Effector memory CD4-positive, alpha-beta T cell (primary cell): ENCODE results near the gene C1orf52.

ENCODE experiments used
- DNase-seq, 3 donors: peaks; one replicate each; pipeline ENCODE4 v3.0.0-alpha.2; 2020
- H3K27ac ChIP-seq: 2 replicates; pipeline ENCODE4 v1.7.0; 2013; ENCODE audit warnings: mild to moderate bottlenecking, low read length, moderate library complexity; ENCODE audit not compliant: insufficient read depth, poor library complexity, severe bottlenecking
- H3K27me3 ChIP-seq: replicated peaks from 2 replicates; pipeline ENCODE4 v1.7.0; 2013; ENCODE audit warnings: mild to moderate bottlenecking, low read length; ENCODE audit not compliant: insufficient read depth, control insufficient read depth, poor library complexity, severe bottlenecking
- H3K36me3 ChIP-seq: 2 replicates; pipeline ENCODE4 v1.7.0; 2013; ENCODE audit warnings: mild to moderate bottlenecking, low read length, moderate library complexity; ENCODE audit not compliant: control insufficient read depth, insufficient read depth
- H3K4me1 ChIP-seq: 2 replicates; pipeline ENCODE4 v1.7.0; 2013; ENCODE audit warnings: low read length, mild to moderate bottlenecking; ENCODE audit not compliant: control insufficient read depth, insufficient read depth, poor library complexity, severe bottlenecking
- H3K4me3 ChIP-seq: 2 replicates; pipeline ENCODE4 v1.7.0; 2013; ENCODE audit warnings: low read length, low read depth, mild to moderate bottlenecking; ENCODE audit not compliant: insufficient read depth, poor library complexity, severe bottlenecking
- H3K9me3 ChIP-seq: 2 replicates; pipeline ENCODE4 v1.7.0; 2013; ENCODE audit warnings: mild to moderate bottlenecking, low read length, moderate library complexity; ENCODE audit not compliant: control insufficient read depth

The C1orf52 gene

GRCh38 chr1:85220756-85221201 lies 38.7 kb downstream of the C1orf52 start:
- DNase-seq: no peak
- Histone ChIP-seq H3K27ac (no peak overlapping the region), H3K9me3 (no peaks in the 10 kb centered on the region), H3K4me1 (no peaks in the 10 kb centered on the region), H3K36me3 (no peaks in the 10 kb centered on the region), H3K27me3 (no peaks in the 10 kb centered on the region), H3K4me3 (no peak overlapping the region)

- Histone ChIP-seq H3K9me3 (no peaks in the 10 kb centered on the region), H3K4me3 (no peak overlapping the region)
- DNase-seq: no peak
These were observed 39.4 kb downstream of the C1orf52 start for GRCh38 chr1:85219853-85220610.

GRCh38 chr1:85216697-85217096 lies 42.8 kb downstream of the C1orf52 start:
- no peak overlapping the region for H3K4me3 ChIP-seq
- no peak overlapping the region for H3K27ac ChIP-seq
- H3K36me3 ChIP-seq: no peaks in the 10 kb centered on the region
- no peaks in the 10 kb centered on the region for H3K9me3 ChIP-seq
- no peaks in the 10 kb centered on the region for H3K4me1 ChIP-seq
- H3K27me3 ChIP-seq: peaks cover 4% of the 10 kb centered on the region
- no peak for DNase-seq

More at GRCh38 chr1:85219853-85220610, 39.4 kb downstream of the C1orf52 start:
- Histone ChIP-seq H3K36me3 (no peaks in the 10 kb centered on the region), H3K4me1 (no peaks in the 10 kb centered on the region), H3K27me3 (no peaks in the 10 kb centered on the region), H3K27ac (no peak overlapping the region)

- Histone ChIP-seq H3K4me1 (no peaks in the 10 kb centered on the region), H3K36me3 (no peaks in the 10 kb centered on the region), H3K9me3 (no peaks in the 10 kb centered on the region), H3K27ac (no peak overlapping the region), H3K27me3 (peaks cover 4% of the 10 kb centered on the region), H3K4me3 (no peak overlapping the region)
- no peak for DNase-seq
These were observed 44.8 kb downstream of the C1orf52 start for GRCh38 chr1:85214654-85215053.

GRCh38 chr1:85208488-85208887 lies 51.0 kb downstream of the C1orf52 start:
- no peak for DNase-seq
- no peaks in the 10 kb centered on the region for H3K9me3 ChIP-seq
- no peaks in the 10 kb centered on the region for H3K4me1 ChIP-seq
- H3K4me3 ChIP-seq: no peak overlapping the region
- H3K27me3 ChIP-seq: peaks cover 4% of the 10 kb centered on the region
- no peaks in the 10 kb centered on the region for H3K36me3 ChIP-seq
- H3K27ac ChIP-seq: no peak overlapping the region

GRCh38 chr1:85203573-85204171 lies 55.8 kb downstream of the C1orf52 start:
- Histone ChIP-seq H3K9me3 (no peaks in the 10 kb centered on the region), H3K4me3 (no peak overlapping the region), H3K27me3 (no peaks in the 10 kb centered on the region), H3K27ac (no peak overlapping the region), H3K36me3 (no peaks in the 10 kb centered on the region), H3K4me1 (peaks cover 4% of the 10 kb centered on the region)
- DNase-seq: no peak

- H3K9me3 ChIP-seq: no peaks in the 10 kb centered on the region
- DNase-seq: no peak
- H3K36me3 ChIP-seq: no peaks in the 10 kb centered on the region
- H3K27ac ChIP-seq: no peak overlapping the region
- H3K4me1 ChIP-seq: peaks cover 4% of the 10 kb centered on the region
- no peaks in the 10 kb centered on the region for H3K27me3 ChIP-seq
- no peak overlapping the region for H3K4me3 ChIP-seq
These were observed 56.6 kb downstream of the C1orf52 start for GRCh38 chr1:85202864-85203255.

GRCh38 chr1:85202092-85202863 lies 57.2 kb downstream of the C1orf52 start:
- Histone ChIP-seq H3K4me3 (peak overlapping the region; percentile 75), H3K27me3 (no peaks in the 10 kb centered on the region), H3K36me3 (no peaks in the 10 kb centered on the region), H3K9me3 (no peaks in the 10 kb centered on the region), H3K4me1 (peaks cover 4% of the 10 kb centered on the region), H3K27ac (peak overlapping the region; percentile 92)
- DNase-seq: no peak

- Histone ChIP-seq H3K36me3 (no peaks in the 10 kb centered on the region), H3K27ac (peak overlapping the region; percentile 92), H3K4me1 (peaks cover 4% of the 10 kb centered on the region), H3K27me3 (no peaks in the 10 kb centered on the region), H3K9me3 (no peaks in the 10 kb centered on the region), H3K4me3 (peak overlapping the region; percentile 75)
- DNase-seq: peak; percentile 48 to 69 (median 54)
These were observed 57.9 kb downstream of the C1orf52 start for GRCh38 chr1:85201340-85202091.
